ENCODE measurements around the gene ZC3H12A.
A peak's percentile ranks its signal among the peaks of the same experiment; 100 is the strongest.

Gene ZC3H12A

GRCh38 chr1:37469386-37469785 is 5.0 kb upstream of the ZC3H12A start:
- Histone ChIP-seq H3K36me3 (ENCODE audit: control insufficient read depth, insufficient read depth, low read length) (no peaks in the 10 kb centered on the region), H3K4ac (ENCODE audit: low read depth, low read length) (no peak overlapping the region)

GRCh38 chr1:37471345-37472231 is 2.8 kb upstream of the ZC3H12A start:
- no CpG with 5 or more reads among the region's 13 CpGs for WGBS (ENCODE audit: extremely low coverage, insufficient coverage, low lambda C conversion rate)
- peak; percentile 95 for DNase-seq
- H3K36me3 ChIP-seq (ENCODE audit: control insufficient read depth, insufficient read depth, low read length): no peaks in the 10 kb centered on the region
- no peaks in the 10 kb centered on the region for H3K27me3 ChIP-seq (ENCODE audit: insufficient read depth, low read length, poor library complexity)
- H3K27ac ChIP-seq (ENCODE audit: low read depth, low read length): peak overlapping the region; percentile 91
- peak overlapping the region; percentile 84 for H3K56ac ChIP-seq (ENCODE audit: low read length)
- peak overlapping the region; percentile 85 for H2BK5ac ChIP-seq (ENCODE audit: low read length)
- H2BK15ac ChIP-seq (replicated peaks; ENCODE audit: low read depth): no peak overlapping the region
- peak overlapping the region; percentile 10 for H3K4me2 ChIP-seq (ENCODE audit: low read length)
- peak overlapping the region; percentile 97 for H3K23ac ChIP-seq (ENCODE audit: low read length)
- H3K18ac ChIP-seq (ENCODE audit: low read length): peak overlapping the region; percentile 15
- H4K8ac ChIP-seq (ENCODE audit: low read depth, low read length): no peak overlapping the region
- peak overlapping the region; percentile 12 for H4K5ac ChIP-seq (ENCODE audit: low read length)
- H2AK5ac ChIP-seq (ENCODE audit: low read length): no peak overlapping the region
- H3K4ac ChIP-seq (ENCODE audit: low read depth, low read length): peak overlapping the region; percentile 0
- no peak overlapping the region for H3K4me3 ChIP-seq (ENCODE audit: low read length)
- H3K79me2 ChIP-seq (ENCODE audit: control insufficient read depth, insufficient read depth, low read length): peaks cover 17% of the 10 kb centered on the region
- no peak overlapping the region for H2BK120ac ChIP-seq (ENCODE audit: low read depth, low read length)
- peaks cover 11% of the 10 kb centered on the region for H3K79me1 ChIP-seq (ENCODE audit: low read length)
- H3K9ac ChIP-seq (ENCODE audit: low read length): peak overlapping the region; percentile 57
- H3K4me1 ChIP-seq (ENCODE audit: control insufficient read depth, low read depth, low read length): peaks cover 23% of the 10 kb centered on the region

More at GRCh38 chr1:37469386-37469785, 5.0 kb upstream of the ZC3H12A start:
- Histone ChIP-seq H4K5ac (ENCODE audit: low read length) (no peak overlapping the region), H3K79me1 (ENCODE audit: low read length) (no peaks in the 10 kb centered on the region), H3K27ac (ENCODE audit: low read depth, low read length) (no peak overlapping the region), H3K4me2 (ENCODE audit: low read length) (no peak overlapping the region), H3K4me3 (ENCODE audit: low read length) (no peak overlapping the region), H4K8ac (ENCODE audit: low read depth, low read length) (no peak overlapping the region), H3K56ac (ENCODE audit: low read length) (no peak overlapping the region), H3K9ac (ENCODE audit: low read length) (no peak overlapping the region), H3K79me2 (ENCODE audit: control insufficient read depth, insufficient read depth, low read length) (no peaks in the 10 kb centered on the region), H3K18ac (ENCODE audit: low read length) (no peak overlapping the region), H3K27me3 (ENCODE audit: insufficient read depth, low read length, poor library complexity) (no peaks in the 10 kb centered on the region), H2BK15ac (replicated peaks; ENCODE audit: low read depth) (no peak overlapping the region), H2BK120ac (ENCODE audit: low read depth, low read length) (no peak overlapping the region), H3K23ac (ENCODE audit: low read length) (no peak overlapping the region), H3K4me1 (ENCODE audit: control insufficient read depth, low read depth, low read length) (peaks cover 14% of the 10 kb centered on the region), H2AK5ac (ENCODE audit: low read length) (no peak overlapping the region), H2BK5ac (ENCODE audit: low read length) (no peak overlapping the region)
- DNase-seq: no peak
- no CpG with 5 or more reads among the region's 3 CpGs for WGBS (ENCODE audit: extremely low coverage, insufficient coverage, low lambda C conversion rate)

GRCh38 chr1:37472281-37472680 is 2.1 kb upstream of the ZC3H12A start:
- no peak overlapping the region for H2BK120ac ChIP-seq (ENCODE audit: low read depth, low read length)
- DNase-seq: no peak
- no CpG with 5 or more reads among the region's 7 CpGs for WGBS (ENCODE audit: extremely low coverage, insufficient coverage, low lambda C conversion rate)

DNA sequence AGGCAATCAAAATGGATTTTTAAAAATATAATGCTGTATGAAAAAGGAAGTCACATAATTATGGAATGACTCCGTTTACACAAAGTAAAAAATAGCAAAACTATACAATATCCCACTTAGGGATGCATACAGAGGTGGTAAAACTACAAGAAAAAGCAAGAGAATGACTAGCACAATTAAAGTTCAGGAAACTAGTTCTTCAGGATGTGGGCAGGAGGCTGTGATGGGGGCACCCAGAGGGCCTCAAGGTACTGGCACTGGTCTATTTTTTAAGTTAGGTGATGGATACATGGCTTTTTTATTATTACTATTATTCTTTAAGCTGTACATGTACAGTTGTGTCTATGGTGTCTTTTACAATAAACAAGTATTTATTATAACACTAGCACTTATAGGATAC is 1.4 kb upstream of the ZC3H12A start:
- H3K4me2 ChIP-seq (ENCODE audit: low read length): no peak overlapping the region
- DNase-seq: no peak
- no peak overlapping the region for H3K4ac ChIP-seq (ENCODE audit: low read depth, low read length)
- H4K8ac ChIP-seq (ENCODE audit: low read depth, low read length): no peak overlapping the region
- no peak overlapping the region for H4K5ac ChIP-seq (ENCODE audit: low read length)
- peaks cover 13% of the 10 kb centered on the region for H3K79me1 ChIP-seq (ENCODE audit: low read length)
- H2BK15ac ChIP-seq (replicated peaks; ENCODE audit: low read depth): no peak overlapping the region
- no peak overlapping the region for H2BK5ac ChIP-seq (ENCODE audit: low read length)
- H3K18ac ChIP-seq (ENCODE audit: low read length): no peak overlapping the region
- no CpG with 5 or more reads among the region's 1 CpG for WGBS (ENCODE audit: extremely low coverage, insufficient coverage, low lambda C conversion rate)
- peaks cover 25% of the 10 kb centered on the region for H3K79me2 ChIP-seq (ENCODE audit: control insufficient read depth, insufficient read depth, low read length)
- H3K23ac ChIP-seq (ENCODE audit: low read length): no peak overlapping the region
- H3K4me3 ChIP-seq (ENCODE audit: low read length): no peak overlapping the region
- H3K27me3 ChIP-seq (ENCODE audit: insufficient read depth, low read length, poor library complexity): no peaks in the 10 kb centered on the region
- peaks cover 29% of the 10 kb centered on the region for H3K4me1 ChIP-seq (ENCODE audit: control insufficient read depth, low read depth, low read length)
- no peak overlapping the region for H2AK5ac ChIP-seq (ENCODE audit: low read length)
- H2BK120ac ChIP-seq (ENCODE audit: low read depth, low read length): no peak overlapping the region
- H3K9ac ChIP-seq (ENCODE audit: low read length): no peak overlapping the region
- no peak overlapping the region for H3K27ac ChIP-seq (ENCODE audit: low read depth, low read length)
- H3K36me3 ChIP-seq (ENCODE audit: control insufficient read depth, insufficient read depth, low read length): no peaks in the 10 kb centered on the region
- H3K56ac ChIP-seq (ENCODE audit: low read length): no peak overlapping the region

More at GRCh38 chr1:37472281-37472680, 2.1 kb upstream of the ZC3H12A start:
- Histone ChIP-seq H3K23ac (ENCODE audit: low read length) (peak overlapping the region; percentile 30), H3K9ac (ENCODE audit: low read length) (peak overlapping the region; percentile 24), H3K4me2 (ENCODE audit: low read length) (no peak overlapping the region), H3K27ac (ENCODE audit: low read depth, low read length) (peak overlapping the region; percentile 91), H3K4ac (ENCODE audit: low read depth, low read length) (no peak overlapping the region), H4K8ac (ENCODE audit: low read depth, low read length) (no peak overlapping the region), H2AK5ac (ENCODE audit: low read length) (peak overlapping the region; percentile 62), H3K4me3 (ENCODE audit: low read length) (no peak overlapping the region), H3K79me1 (ENCODE audit: low read length) (peaks cover 11% of the 10 kb centered on the region), H3K4me1 (ENCODE audit: control insufficient read depth, low read depth, low read length) (peaks cover 29% of the 10 kb centered on the region), H3K18ac (ENCODE audit: low read length) (no peak overlapping the region), H3K36me3 (ENCODE audit: control insufficient read depth, insufficient read depth, low read length) (no peaks in the 10 kb centered on the region), H4K5ac (ENCODE audit: low read length) (no peak overlapping the region), H2BK15ac (replicated peaks; ENCODE audit: low read depth) (peak overlapping the region; percentile 10), H2BK5ac (ENCODE audit: low read length) (peak overlapping the region; percentile 37), H3K79me2 (ENCODE audit: control insufficient read depth, insufficient read depth, low read length) (peaks cover 21% of the 10 kb centered on the region), H3K27me3 (ENCODE audit: insufficient read depth, low read length, poor library complexity) (no peaks in the 10 kb centered on the region), H3K56ac (ENCODE audit: low read length) (peak overlapping the region; percentile 53)

- WGBS (ENCODE audit: extremely low coverage, insufficient coverage, low lambda C conversion rate): no CpG with 5 or more reads among the region's 12 CpGs
- peak; percentile 56 for DNase-seq
- no peaks in the 10 kb centered on the region for H3K27me3 ChIP-seq (ENCODE audit: insufficient read depth, low read length, poor library complexity)
Observed at GRCh38 chr1:37473431-37474045, 842 bp upstream of the ZC3H12A start.

More at GRCh38 chr1:37473431-37474045, 842 bp upstream of the ZC3H12A start:
- Histone ChIP-seq H3K4me3 (ENCODE audit: low read length) (no peak overlapping the region), H3K27ac (ENCODE audit: low read depth, low read length) (no peak overlapping the region), H2BK5ac (ENCODE audit: low read length) (no peak overlapping the region), H3K36me3 (ENCODE audit: control insufficient read depth, insufficient read depth, low read length) (no peaks in the 10 kb centered on the region), H3K9ac (ENCODE audit: low read length) (peak overlapping the region; percentile 60), H2AK5ac (ENCODE audit: low read length) (no peak overlapping the region), H2BK120ac (ENCODE audit: low read depth, low read length) (no peak overlapping the region), H3K56ac (ENCODE audit: low read length) (peak overlapping the region; percentile 82), H3K79me2 (ENCODE audit: control insufficient read depth, insufficient read depth, low read length) (peaks cover 31% of the 10 kb centered on the region), H4K8ac (ENCODE audit: low read depth, low read length) (no peak overlapping the region), H3K18ac (ENCODE audit: low read length) (no peak overlapping the region), H3K79me1 (ENCODE audit: low read length) (peaks cover 17% of the 10 kb centered on the region), H4K5ac (ENCODE audit: low read length) (no peak overlapping the region), H3K4ac (ENCODE audit: low read depth, low read length) (no peak overlapping the region), H3K4me1 (ENCODE audit: control insufficient read depth, low read depth, low read length) (peaks cover 29% of the 10 kb centered on the region), H3K23ac (ENCODE audit: low read length) (no peak overlapping the region), H2BK15ac (replicated peaks; ENCODE audit: low read depth) (no peak overlapping the region), H3K4me2 (ENCODE audit: low read length) (peak overlapping the region; percentile 21)
